Neural crest cell (in vitro differentiated cells): ENCODE results near the gene FCMR. TPM values are rescaled to one million over a fixed set of nuclear protein-coding genes. Genes with fewer than 3 reads are reported as not detected.

Experiments
- DNase-seq: peaks from one replicate; pipeline ENCODE4 v3.0.0; 2021; ENCODE audit warnings: low read depth, mixed read lengths, low spot score
- H3K27ac Mint-ChIP-seq: one replicate; pipeline ENCODE4 v1.8.0; 2021; ENCODE audit warnings: mild to moderate bottlenecking, mixed read lengths; ENCODE audit not compliant: unreplicated experiment
- H3K27me3 Mint-ChIP-seq: 2 replicates; pipeline ENCODE4 v1.8.0; 2021; ENCODE audit warnings: low read depth, mild to moderate bottlenecking, mixed read lengths
- H3K36me3 Mint-ChIP-seq: 2 replicates; pipeline ENCODE4 v1.8.0; 2021; ENCODE audit warnings: low read depth, mild to moderate bottlenecking, mixed read lengths
- H3K4me1 Mint-ChIP-seq: 2 replicates; pipeline ENCODE4 v1.8.0; 2021; ENCODE audit warnings: mixed read lengths
- H3K4me3 Mint-ChIP-seq: one replicate; pipeline ENCODE4 v1.8.0; 2021; ENCODE audit warnings: mild to moderate bottlenecking, mixed read lengths
- H3K9me3 Mint-ChIP-seq: 2 replicates; pipeline ENCODE4 v1.8.0; 2021; ENCODE audit warnings: mixed read lengths
- CTCF ChIP-seq: fragments of 200-600 bp; sonication (generic); conservative IDR thresholded peaks from 2 replicates; pipeline ENCODE4 v1.5.0; 2021; ENCODE audit warnings: antibody characterized with exemption, mild to moderate bottlenecking
- total RNA-seq: library from RNA; stranded (reverse); gene quantifications from 2 replicates; pipeline ENCODE4 v1.2.1, GENCODE V29; 2021

Gene FCMR
- total RNA-seq, 1 donor from 2014 or later = not detected

- Mint-ChIP-seq H3K27me3 (peaks cover 12% of the 10 kb centered on the region), H3K36me3 (no peaks in the 10 kb centered on the region), H3K9me3 (no peaks in the 10 kb centered on the region), H3K4me1 (no peaks in the 10 kb centered on the region), H3K4me3 (no peak overlapping the region), H3K27ac (no peak overlapping the region)
- DNase-seq = no peak
- no peak for TF ChIP-seq CTCF
Observed at GRCh38 chr1:206965781-206966180, 44.0 kb upstream of the FCMR start.

- Mint-ChIP-seq H3K27ac (no peak overlapping the region), H3K27me3 (peaks cover 2% of the 10 kb centered on the region), H3K4me1 (no peaks in the 10 kb centered on the region), H3K9me3 (no peaks in the 10 kb centered on the region), H3K4me3 (no peak overlapping the region), H3K36me3 (no peaks in the 10 kb centered on the region)
- TF ChIP-seq CTCF = no peak
- DNase-seq = no peak
Observed at GRCh38 chr1:206963740-206964139, 42.0 kb upstream of the FCMR start.

GRCh38 chr1:206963119-206963712 lies 41.5 kb upstream of the FCMR start:
- Mint-ChIP-seq H3K27me3 (no peaks in the 10 kb centered on the region), H3K9me3 (no peaks in the 10 kb centered on the region), H3K4me3 (no peak overlapping the region), H3K36me3 (no peaks in the 10 kb centered on the region), H3K27ac (no peak overlapping the region), H3K4me1 (no peaks in the 10 kb centered on the region)
- no peak for TF ChIP-seq CTCF
- no peak for DNase-seq

- TF ChIP-seq CTCF = no peak
- Mint-ChIP-seq H3K27me3 (no peaks in the 10 kb centered on the region), H3K4me3 (no peak overlapping the region), H3K9me3 (no peaks in the 10 kb centered on the region), H3K27ac (no peak overlapping the region), H3K36me3 (no peaks in the 10 kb centered on the region), H3K4me1 (peaks cover 6% of the 10 kb centered on the region)
- DNase-seq = no peak
Observed at GRCh38 chr1:206962272-206962671, 40.5 kb upstream of the FCMR start.

DNA sequence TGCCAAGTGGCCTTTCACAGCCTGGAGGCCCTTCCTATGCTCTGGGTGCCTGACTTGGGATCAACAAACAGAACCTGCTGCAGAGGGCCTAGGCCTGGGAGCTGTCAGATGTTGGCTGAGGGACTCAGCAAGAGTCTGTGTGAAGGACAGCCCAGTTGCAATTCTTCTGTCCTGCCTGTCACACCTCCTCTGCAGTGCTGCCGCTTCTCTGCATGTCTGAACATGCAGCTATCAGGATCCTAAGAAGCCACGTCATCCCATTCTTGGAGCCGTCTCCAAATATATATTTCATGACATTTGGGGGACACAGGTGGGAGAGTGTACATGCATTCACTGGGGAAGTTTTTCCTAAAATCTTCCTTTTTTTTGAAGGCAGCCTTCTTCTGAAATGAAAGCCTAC lies 39.9 kb upstream of the FCMR start:
- H3K4me1 Mint-ChIP-seq = peaks cover 9% of the 10 kb centered on the region
- H3K27ac Mint-ChIP-seq = no peak overlapping the region
- no peak for DNase-seq
- no peak overlapping the region for H3K4me3 Mint-ChIP-seq
- no peaks in the 10 kb centered on the region for H3K36me3 Mint-ChIP-seq
- no peak for TF ChIP-seq CTCF
- no peaks in the 10 kb centered on the region for H3K9me3 Mint-ChIP-seq
- H3K27me3 Mint-ChIP-seq = no peaks in the 10 kb centered on the region
